HTR-8/SVneo (cell line): ENCODE results near the gene PCSK6.
"Not testable (repeated sequence)": the region's sequence is repeated elsewhere in the genome, so short reads cannot be mapped to it uniquely, and the experiment has no call there.

Source experiments
- DNase-seq: peaks from one replicate; pipeline ENCODE4 v3.0.0; 2011; ENCODE audit warnings: low spot score, mixed read lengths; ENCODE audit not compliant: insufficient read length
- FAIRE-seq: peaks from 2 replicates; lab custom pipeline; 2011; peaks lifted over from hg19 to GRCh38; lab: Jason Lieb, UNC

PCSK6 gene

GRCh38 chr15:101411581-101411980 lies 77.9 kb downstream of the PCSK6 start:
- DNase-seq, result no peak
- FAIRE-seq, result no peak

GRCh38 chr15:101411085-101411484 lies 78.4 kb downstream of the PCSK6 start:
- no peak for FAIRE-seq
- no peak for DNase-seq

- DNase-seq, result no peak
- no peak for FAIRE-seq
Measured at GRCh38 chr15:101410612-101411011, 78.9 kb downstream of the PCSK6 start.

- FAIRE-seq, result no peak
- no peak for DNase-seq
Measured at GRCh38 chr15:101409621-101410020, 79.9 kb downstream of the PCSK6 start.

GRCh38 chr15:101407966-101408775 lies 81.3 kb downstream of the PCSK6 start:
- FAIRE-seq (no peak), DNase-seq (no peak)

- FAIRE-seq, result no peak
- no peak for DNase-seq
Measured at GRCh38 chr15:101407439-101407838, 82.1 kb downstream of the PCSK6 start.

- FAIRE-seq (no peak), DNase-seq (no peak)
Measured at GRCh38 chr15:101406526-101407195, 82.8 kb downstream of the PCSK6 start.

GRCh38 chr15:101406036-101406435 lies 83.5 kb downstream of the PCSK6 start:
- FAIRE-seq (no peak), DNase-seq (no peak)

GRCh38 chr15:101404245-101404644 lies 85.3 kb downstream of the PCSK6 start:
- DNase-seq (no peak), FAIRE-seq (no peak)

- not testable (repeated sequence) for DNase-seq, FAIRE-seq
Measured at GRCh38 chr15:101402883-101403282, 86.6 kb downstream of the PCSK6 start.

- no peak for FAIRE-seq
- no peak for DNase-seq
Measured at GRCh38 chr15:101401286-101401685, 88.2 kb downstream of the PCSK6 start.

- FAIRE-seq (no peak), DNase-seq (no peak)
Measured at GRCh38 chr15:101399431-101399830, 90.1 kb downstream of the PCSK6 start.

- no peak for FAIRE-seq
- no peak for DNase-seq
Measured at GRCh38 chr15:101398247-101398646, 91.3 kb downstream of the PCSK6 start.

GRCh38 chr15:101397521-101398003 lies 91.9 kb downstream of the PCSK6 start:
- DNase-seq (no peak), FAIRE-seq (no peak)

- DNase-seq (no peak), FAIRE-seq (no peak)
Measured at GRCh38 chr15:101396484-101397261, 92.8 kb downstream of the PCSK6 start.

GRCh38 chr15:101394654-101395053 lies 94.9 kb downstream of the PCSK6 start:
- no peak for DNase-seq
- FAIRE-seq, result no peak

- no peak for FAIRE-seq
- no peak for DNase-seq
Measured at GRCh38 chr15:101394056-101394630, 95.4 kb downstream of the PCSK6 start.

GRCh38 chr15:101393172-101393571 lies 96.3 kb downstream of the PCSK6 start:
- DNase-seq, result no peak
- no peak for FAIRE-seq

GRCh38 chr15:101391981-101392640 lies 97.4 kb downstream of the PCSK6 start:
- FAIRE-seq, result no peak
- DNase-seq, result no peak

- no peak for DNase-seq
- no peak for FAIRE-seq
Measured at GRCh38 chr15:101391431-101391830, 98.1 kb downstream of the PCSK6 start.
